OCI-LY1 (cell line): ENCODE data around the gene ADGB.

Experiments
- H2AFZ ChIP-seq: fragments of 200-600 bp; sonication (generic), shearing (Covaris generic); 2 replicates; pipeline ENCODE4 v1.6.0; 2014; ENCODE audit warnings: antibody characterized with exemption, mild to moderate bottlenecking, low read length
- H3F3A ChIP-seq: fragments of 200-600 bp; sonication (generic), shearing (Covaris generic); 2 replicates; pipeline ENCODE4 v1.6.0; 2014; ENCODE audit warnings: mild to moderate bottlenecking, antibody characterized with exemption, low read length, moderate library complexity; ENCODE audit not compliant: insufficient read depth
- H3K27ac ChIP-seq: fragments of 200-600 bp; sonication (generic); 2 replicates; pipeline ENCODE4 v1.5.1; 2014; ENCODE audit warnings: low read length, mixed run types, mild to moderate bottlenecking, low read depth; ENCODE audit not compliant: poor library complexity, severe bottlenecking
- H3K27me3 ChIP-seq: fragments of 200-600 bp; sonication (generic); 2 replicates; pipeline ENCODE4 v1.6.0; 2014; ENCODE audit warnings: antibody characterized with exemption, mild to moderate bottlenecking, low read length, moderate library complexity; ENCODE audit not compliant: insufficient read depth
- H3K36me3 ChIP-seq: fragments of 200-600 bp; sonication (generic); 2 replicates; pipeline ENCODE4 v1.6.1; 2014; ENCODE audit warnings: mild to moderate bottlenecking, antibody characterized with exemption, low read length, moderate library complexity, mixed read lengths; ENCODE audit not compliant: insufficient read depth
- H3K4me1 ChIP-seq: fragments of 200-600 bp; sonication (generic); 2 replicates; pipeline ENCODE4 v1.5.1; 2014; ENCODE audit warnings: mild to moderate bottlenecking, low read length, moderate library complexity; ENCODE audit not compliant: insufficient read depth, severe bottlenecking
- H3K4me2 ChIP-seq: fragments of 200-600 bp; sonication (generic), shearing (Covaris generic); 2 replicates; pipeline ENCODE4 v1.6.1; 2014; ENCODE audit warnings: low read length
- H3K4me3 ChIP-seq: fragments of 200-600 bp; sonication (generic); 2 replicates; pipeline ENCODE4 v1.5.1; 2014; ENCODE audit warnings: low read length, low read depth, mild to moderate bottlenecking, mixed read lengths; ENCODE audit not compliant: poor library complexity, severe bottlenecking
- H3K79me2 ChIP-seq: fragments of 200-600 bp; shearing (Covaris generic); 2 replicates; pipeline ENCODE4 v1.6.1; 2016; ENCODE audit warnings: mixed run types, low read length, mixed read lengths; ENCODE audit not compliant: insufficient read depth
- H3K9ac ChIP-seq: fragments of 200-600 bp; sonication (generic), shearing (Covaris generic); 2 replicates; pipeline ENCODE4 v1.6.1; 2014; ENCODE audit warnings: mild to moderate bottlenecking, low read length, mixed read lengths
- H3K9me2 ChIP-seq: fragments of 200-600 bp; sonication (generic), shearing (Covaris generic); 2 replicates; pipeline ENCODE4 v1.6.1; 2014; ENCODE audit warnings: low read depth, mild to moderate bottlenecking, low read length, mixed read lengths
- H3K9me3 ChIP-seq: fragments of 200-600 bp; shearing (Covaris generic); 2 replicates; pipeline ENCODE4 v1.6.1; 2014; ENCODE audit warnings: low read length, mixed read lengths
- H4K20me1 ChIP-seq: fragments of 200-600 bp; sonication (generic), shearing (Covaris generic); 2 replicates; pipeline ENCODE4 v1.6.0; 2016; ENCODE audit warnings: mild to moderate bottlenecking, low read length; ENCODE audit not compliant: insufficient read depth
- CTCF ChIP-seq: fragments of 200-600 bp; sonication (generic), shearing (Covaris generic); IDR thresholded peaks from 2 replicates; pipeline ENCODE4 v1.5.1; 2017; ENCODE audit warnings: mild to moderate bottlenecking, antibody characterized with exemption, low read length, moderate library complexity, mixed read lengths
- EZH2 ChIP-seq: fragments of 200-600 bp; sonication (generic), shearing (Covaris generic); IDR thresholded peaks from 2 replicates; pipeline ENCODE4 v1.8.0; 2017; ENCODE audit warnings: borderline replicate concordance, mixed run types, mild to moderate bottlenecking, antibody characterized with exemption, low read length, moderate library complexity, mixed read lengths

ADGB gene

DNA sequence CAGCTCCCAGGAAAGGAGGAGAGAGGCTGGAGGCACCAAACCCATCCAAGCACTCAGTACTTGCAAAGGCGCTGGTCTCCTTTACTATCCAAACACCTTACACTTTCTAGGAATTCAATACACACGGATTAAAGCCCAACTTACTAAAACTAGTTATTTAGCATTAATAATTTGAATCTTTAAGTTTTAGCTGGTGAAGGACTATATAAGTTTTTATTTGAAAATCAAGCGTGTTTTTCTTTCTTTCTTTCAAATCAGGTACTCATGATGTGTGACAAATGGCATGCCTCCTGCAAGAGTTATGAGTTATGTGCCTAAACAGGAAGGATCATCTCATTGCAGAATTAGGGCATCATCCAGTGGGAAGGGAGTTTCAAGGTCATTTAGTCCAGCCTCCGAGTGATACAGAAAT lies 263.7 kb downstream of the ADGB start:
- Histone ChIP-seq H4K20me1 (no peaks in the 10 kb centered on the region), H3K27ac (no peak overlapping the region), H3K4me1 (peaks cover 6% of the 10 kb centered on the region), H3K36me3 (no peaks in the 10 kb centered on the region), H3K79me2 (no peaks in the 10 kb centered on the region), H3K4me2 (no peak overlapping the region), H3K9ac (no peak overlapping the region), H3K4me3 (no peak overlapping the region), H2AFZ (no peak overlapping the region), H3K9me2 (no peaks in the 10 kb centered on the region), H3K27me3 (no peaks in the 10 kb centered on the region), H3K9me3 (no peaks in the 10 kb centered on the region), H3F3A (no peaks in the 10 kb centered on the region)
- TF ChIP-seq EZH2 (no peak), CTCF (no peak)

GRCh38 chr6:146864300-146864699 lies 265.5 kb downstream of the ADGB start:
- TF ChIP-seq EZH2 = no peak
- no peak for TF ChIP-seq CTCF
- Histone ChIP-seq H3K79me2 (no peaks in the 10 kb centered on the region), H3K4me1 (no peaks in the 10 kb centered on the region), H3K9ac (no peak overlapping the region), H3F3A (no peaks in the 10 kb centered on the region), H3K4me3 (no peak overlapping the region), H3K9me3 (no peaks in the 10 kb centered on the region), H4K20me1 (no peaks in the 10 kb centered on the region), H2AFZ (no peak overlapping the region), H3K27ac (no peak overlapping the region), H3K4me2 (no peak overlapping the region), H3K9me2 (no peaks in the 10 kb centered on the region), H3K27me3 (no peaks in the 10 kb centered on the region), H3K36me3 (no peaks in the 10 kb centered on the region)

GRCh38 chr6:146864885-146865284 lies 266.1 kb downstream of the ADGB start:
- H4K20me1 ChIP-seq = no peaks in the 10 kb centered on the region
- no peaks in the 10 kb centered on the region for H3K79me2 ChIP-seq
- H3K9ac ChIP-seq = no peak overlapping the region

More at GRCh38 chr6:146864885-146865284, 266.1 kb downstream of the ADGB start:
- no peak overlapping the region for H2AFZ ChIP-seq
- no peak overlapping the region for H3K4me2 ChIP-seq
- H3K4me1 ChIP-seq = no peaks in the 10 kb centered on the region
- no peak overlapping the region for H3K27ac ChIP-seq
- H3K9me2 ChIP-seq = no peaks in the 10 kb centered on the region
- no peak overlapping the region for H3K4me3 ChIP-seq
- H3K36me3 ChIP-seq = no peaks in the 10 kb centered on the region
- no peaks in the 10 kb centered on the region for H3K9me3 ChIP-seq
- H3K27me3 ChIP-seq = no peaks in the 10 kb centered on the region
- no peak for TF ChIP-seq EZH2
- TF ChIP-seq CTCF = no peak
- H3F3A ChIP-seq = no peaks in the 10 kb centered on the region
